CD4-positive, alpha-beta T cell (primary cell): Measurements from ENCODE around the gene SATB2. TPM values are rescaled to one million over a fixed set of nuclear protein-coding genes. Genes with fewer than 3 reads are reported as not detected.

Experiments used
- ATAC-seq: fragments of 200-7000 bp; cut with Tn5 transposase; one replicate; pipeline ENCODE4 v1.10.0; 2022; ENCODE audit warnings: mild to moderate bottlenecking; ENCODE audit not compliant: poor library complexity
- CTCF ChIA-PET: fragments of 350-600 bp; sonication (Branson Sonifier 250); formaldehyde crosslinking; loops from one replicate; lab custom pipeline; 2021; ENCODE audit warnings: antibody characterized with exemption, inconsistent platforms; lab: Charles Lee
- POLR2A ChIA-PET: fragments of 350-600 bp; sonication (Branson Sonifier 250); formaldehyde crosslinking; loops from one replicate; lab custom pipeline; 2021; ENCODE audit warnings: antibody characterized with exemption, inconsistent platforms; lab: Charles Lee
- DNase-seq, 14 experiments: peaks; one replicate each; pipeline ENCODE4 v3.0.0-alpha.2; 2013 to 2020; ENCODE audit warnings: mixed read lengths in 2 of 14
- H3K27ac ChIP-seq, 2 donors: one replicate each; pipeline versions ENCODE4 v1.5.1 to v1.7.0; 2013; ENCODE audit warnings: low read length in 2 of 2, low read depth in 1 of 2, mild to moderate bottlenecking in 1 of 2
- H3K27me3 ChIP-seq, 2 experiments: 1 replicate in 1 of 2; 2 replicates in 1 of 2; pipeline versions ENCODE4 v1.6.1 to v1.7.0; 2013; ENCODE audit warnings: low read length in 2 of 2, control low read depth in 1 of 2, mild to moderate bottlenecking in 1 of 2, moderate library complexity in 1 of 2; ENCODE audit not compliant: insufficient read depth in 2 of 2, control insufficient read depth in 1 of 2
- H3K36me3 ChIP-seq: one replicate; pipeline ENCODE4 v1.6.1; 2013; ENCODE audit warnings: low read length, control low read depth; ENCODE audit not compliant: insufficient read depth
- H3K4me1 ChIP-seq: one replicate; pipeline ENCODE4 v1.6.1; 2013; ENCODE audit warnings: low read length, control low read depth; ENCODE audit not compliant: insufficient read depth
- H3K4me3 ChIP-seq: one replicate; pipeline ENCODE4 v1.5.1; 2013; ENCODE audit warnings: mild to moderate bottlenecking, low read length, moderate library complexity
- H3K9me3 ChIP-seq, 2 experiments: 1 replicate in 1 of 2; 2 replicates in 1 of 2; pipeline versions ENCODE4 v1.6.1 to v1.7.0; 2013; ENCODE audit warnings: low read length in 2 of 2, mild to moderate bottlenecking in 2 of 2, control low read depth in 1 of 2, moderate library complexity in 1 of 2; ENCODE audit not compliant: control insufficient read depth in 1 of 2, insufficient read depth in 1 of 2
- H3K27ac Mint-ChIP-seq: one replicate; pipeline ENCODE4 v1.8.0; 2020; ENCODE audit warnings: mixed read lengths
- H3K27me3 Mint-ChIP-seq: one replicate; pipeline ENCODE4 v1.8.0; 2021; ENCODE audit warnings: mixed read lengths
- H3K36me3 Mint-ChIP-seq: one replicate; pipeline ENCODE4 v1.8.0; 2021; ENCODE audit warnings: low read depth, mixed read lengths
- H3K4me1 Mint-ChIP-seq: one replicate; pipeline ENCODE4 v1.8.0; 2021; ENCODE audit warnings: low read depth, mixed read lengths
- H3K4me3 Mint-ChIP-seq: one replicate; pipeline ENCODE4 v1.8.0; 2020; ENCODE audit warnings: mild to moderate bottlenecking, mixed read lengths
- H3K9me3 Mint-ChIP-seq: one replicate; pipeline ENCODE4 v1.8.0; 2020; ENCODE audit warnings: mixed read lengths
- intact Hi-C, 2 experiments: fragments of 100-400 bp; cut with DNase I in 1 of 2; cut with micrococcal nuclease in 1 of 2; formaldehyde crosslinking; loops; one replicate each; pipeline versions ENCODE4 v1.15.1 to v1.9.0; 2023 to 2025; cut with DNase I, micrococcal nuclease
- total RNA-seq, 174 experiments: library from RNA in 2 of 174; stranded (reverse) in 2 of 174; gene quantifications; one replicate each; pipeline ENCODE4 v1.2.3 and lab custom pipeline; 2021 to 2026
- TF ChIP-seq, protein P1 (sequence below): fragments of 200-600 bp; IDR thresholded peaks from one replicate; pipeline ENCODE4 v1.8.0; 2022; ENCODE audit warnings: antibody characterized with exemption, mild to moderate bottlenecking

Gene SATB2
- total RNA-seq, 2 experiments from 2014 or later: not detected

DNA sequence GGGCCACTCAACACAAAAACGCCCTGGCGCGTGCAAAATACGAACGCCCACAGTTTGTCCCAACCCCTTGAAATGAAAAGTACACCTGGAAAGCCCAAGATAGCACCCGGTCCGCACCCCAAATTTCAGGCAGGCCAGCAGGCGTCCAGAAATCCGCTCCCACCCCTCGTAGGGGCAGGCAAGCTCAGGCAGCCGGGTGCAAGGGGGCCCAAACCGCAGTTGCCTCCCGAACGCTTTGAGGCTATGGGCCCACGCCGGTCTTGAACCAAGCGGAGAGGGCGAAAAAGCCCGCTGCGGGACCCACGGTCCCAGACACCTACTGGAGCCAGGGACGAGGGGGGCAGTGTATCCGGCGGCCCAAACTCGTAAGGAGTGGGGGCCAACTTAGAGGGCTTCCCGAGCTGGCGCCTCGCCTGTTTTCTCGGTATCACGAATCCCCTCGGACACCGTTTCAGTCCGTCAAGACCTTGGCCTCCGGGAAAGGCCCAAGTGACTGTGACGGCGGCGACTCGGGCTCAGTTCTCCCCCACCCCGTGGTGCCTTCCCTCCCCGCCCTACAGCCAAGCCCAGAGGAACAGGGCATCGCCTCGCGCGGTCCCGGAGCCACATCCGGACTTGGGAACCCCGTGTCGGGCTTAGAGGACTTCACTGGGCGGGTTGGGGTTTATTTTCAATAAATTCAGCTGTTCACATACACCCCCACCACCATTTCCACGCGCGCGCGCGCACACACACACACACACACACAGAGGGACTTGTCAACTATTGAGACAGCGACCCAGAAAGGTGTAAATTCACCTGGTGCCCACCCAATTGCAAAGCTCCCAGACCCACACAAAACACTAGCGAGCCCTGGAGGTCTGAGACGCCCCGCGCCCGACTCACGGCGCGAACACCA lies 6.2 kb upstream of the SATB2 start:
- H3K27me3 Mint-ChIP-seq: peaks cover 91% of the 10 kb centered on the region
- DNase-seq (peak in 2 of 14 experiments; percentile 26 to 28), ATAC-seq (no peak)
- Histone ChIP-seq H3K4me3 (peak overlapping the region; percentile 31), H3K36me3 (no peaks in the 10 kb centered on the region), H3K4me1 (peaks cover 55% of the 10 kb centered on the region), H3K9me3 (peaks cover 28 to 70% of the 10 kb centered on the region in 2 experiments), H3K27ac (no peak overlapping the region), H3K27me3 (peaks cover 79 to 92% of the 10 kb centered on the region in 2 experiments)
- CTCF ChIA-PET: no interaction called here
- no peak overlapping the region for H3K27ac Mint-ChIP-seq
- POLR2A ChIA-PET: no interaction called here
- H3K36me3 Mint-ChIP-seq: peaks cover 13% of the 10 kb centered on the region
- peaks cover 35% of the 10 kb centered on the region for H3K4me1 Mint-ChIP-seq
- intact Hi-C loops: loop anchor here in 1 of 2 experiments (10.0 kb wide), 2 partner anchors 1669 to 1759 kb away; partner anchors contain the start of gene MARS2
- peaks cover 3% of the 10 kb centered on the region for H3K9me3 Mint-ChIP-seq
- TF ChIP-seq, protein P1, sequence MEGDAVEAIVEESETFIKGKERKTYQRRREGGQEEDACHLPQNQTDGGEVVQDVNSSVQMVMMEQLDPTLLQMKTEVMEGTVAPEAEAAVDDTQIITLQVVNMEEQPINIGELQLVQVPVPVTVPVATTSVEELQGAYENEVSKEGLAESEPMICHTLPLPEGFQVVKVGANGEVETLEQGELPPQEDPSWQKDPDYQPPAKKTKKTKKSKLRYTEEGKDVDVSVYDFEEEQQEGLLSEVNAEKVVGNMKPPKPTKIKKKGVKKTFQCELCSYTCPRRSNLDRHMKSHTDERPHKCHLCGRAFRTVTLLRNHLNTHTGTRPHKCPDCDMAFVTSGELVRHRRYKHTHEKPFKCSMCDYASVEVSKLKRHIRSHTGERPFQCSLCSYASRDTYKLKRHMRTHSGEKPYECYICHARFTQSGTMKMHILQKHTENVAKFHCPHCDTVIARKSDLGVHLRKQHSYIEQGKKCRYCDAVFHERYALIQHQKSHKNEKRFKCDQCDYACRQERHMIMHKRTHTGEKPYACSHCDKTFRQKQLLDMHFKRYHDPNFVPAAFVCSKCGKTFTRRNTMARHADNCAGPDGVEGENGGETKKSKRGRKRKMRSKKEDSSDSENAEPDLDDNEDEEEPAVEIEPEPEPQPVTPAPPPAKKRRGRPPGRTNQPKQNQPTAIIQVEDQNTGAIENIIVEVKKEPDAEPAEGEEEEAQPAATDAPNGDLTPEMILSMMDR: no peak
- H3K4me3 Mint-ChIP-seq: peak overlapping the region; percentile 34

DNA sequence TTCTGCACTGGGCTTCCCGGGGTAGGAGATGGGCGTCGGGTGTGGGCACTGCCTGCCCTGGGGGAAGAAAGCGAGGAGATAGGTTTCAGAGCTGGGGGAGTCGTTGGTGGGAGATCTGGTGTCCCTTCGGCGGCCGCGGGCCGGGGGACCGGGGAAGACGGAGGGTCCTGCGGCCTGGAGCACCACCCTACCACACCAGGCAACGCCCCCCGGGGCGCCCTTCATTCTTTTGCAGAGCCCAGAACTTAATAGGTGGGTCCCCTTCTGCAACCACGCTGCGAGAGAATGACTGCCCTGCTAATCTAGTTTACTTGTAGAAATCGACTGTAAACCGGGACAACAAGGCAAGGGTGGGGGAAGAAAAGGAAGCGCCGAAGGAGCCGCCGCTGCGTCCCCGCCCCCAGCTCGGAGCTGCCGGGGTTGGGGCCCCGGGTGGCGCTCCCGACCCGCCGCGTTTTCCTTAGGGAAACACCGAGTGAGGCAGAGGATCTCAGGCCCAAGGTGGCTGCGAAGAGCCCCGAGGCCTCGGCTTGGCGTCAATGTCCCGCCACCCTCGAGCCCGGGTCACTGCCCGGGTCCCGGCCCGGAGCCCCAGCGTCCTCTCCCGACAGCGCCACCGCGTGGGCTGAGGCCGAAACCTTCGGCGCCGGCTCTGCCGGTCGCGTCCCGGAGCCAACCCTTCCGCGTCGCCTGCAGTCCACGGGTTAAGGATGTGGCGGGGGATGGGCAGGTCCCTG lies 5.4 kb upstream of the SATB2 start:
- Histone ChIP-seq H3K9me3 (peaks cover 28 to 61% of the 10 kb centered on the region in 2 experiments), H3K27me3 (peaks cover 70 to 84% of the 10 kb centered on the region in 2 experiments), H3K27ac (no peak overlapping the region), H3K4me3 (peak overlapping the region; percentile 31), H3K4me1 (peaks cover 47% of the 10 kb centered on the region), H3K36me3 (no peaks in the 10 kb centered on the region)
- H3K4me3 Mint-ChIP-seq: peak overlapping the region; percentile 38
- peak; percentile 51 for ATAC-seq
- H3K36me3 Mint-ChIP-seq: peaks cover 13% of the 10 kb centered on the region
- TF ChIP-seq, protein P1: peak; percentile 54
- no peak overlapping the region for H3K27ac Mint-ChIP-seq
- intact Hi-C loops: loop anchor here in 1 of 2 experiments (10.0 kb wide), 2 partner anchors 1668 to 1758 kb away; partner anchors contain the start of gene MARS2
- peaks cover 3% of the 10 kb centered on the region for H3K9me3 Mint-ChIP-seq
- peak in 6 of 14 experiments; percentile 40 to 75 (median 54) for DNase-seq
- H3K4me1 Mint-ChIP-seq: peaks cover 27% of the 10 kb centered on the region
- POLR2A ChIA-PET: no interaction called here
- peaks cover 83% of the 10 kb centered on the region for H3K27me3 Mint-ChIP-seq
- CTCF ChIA-PET: no interaction called here

DNA sequence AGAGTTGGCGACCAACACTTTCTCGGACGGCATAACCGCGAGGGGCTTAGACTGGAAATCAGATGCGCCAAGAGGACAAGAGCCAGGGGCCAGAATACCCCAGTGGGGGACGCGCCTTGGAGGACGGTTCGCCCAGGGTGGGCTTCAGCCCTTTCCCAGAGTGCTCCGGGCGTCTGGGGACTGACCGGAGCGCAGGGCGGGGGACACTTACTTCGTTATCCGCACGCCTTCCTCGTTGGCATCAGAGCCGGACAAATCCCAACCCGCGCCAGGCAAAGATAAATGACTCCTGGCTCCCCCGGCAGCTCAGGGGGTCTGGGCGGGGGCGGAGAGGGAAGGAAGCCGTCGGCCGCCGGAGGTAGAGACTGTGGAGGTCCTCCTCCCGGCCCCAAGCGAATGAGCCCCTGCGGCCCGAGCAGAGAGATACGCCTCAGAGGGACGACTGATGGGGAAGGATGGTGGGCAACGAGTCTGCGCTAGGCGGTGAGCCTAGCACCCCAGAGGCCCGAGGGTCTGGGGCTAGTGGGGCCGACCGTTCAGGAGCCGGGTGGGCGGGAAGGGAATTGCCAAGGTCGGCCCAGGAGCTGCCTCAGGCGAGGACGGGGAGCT lies 4.7 kb upstream of the SATB2 start:
- Mint-ChIP-seq H3K27ac (no peak overlapping the region), H3K4me1 (peaks cover 24% of the 10 kb centered on the region), H3K36me3 (peaks cover 13% of the 10 kb centered on the region), H3K9me3 (peaks cover 3% of the 10 kb centered on the region), H3K4me3 (peak overlapping the region; percentile 38), H3K27me3 (peaks cover 82% of the 10 kb centered on the region)
- no peak overlapping the region for H3K27ac ChIP-seq
- intact Hi-C loops: loop anchor here in 1 of 2 experiments (10.0 kb wide), 2 partner anchors 1668 to 1758 kb away; partner anchors contain the start of gene MARS2
- ATAC-seq (no peak), DNase-seq (peak in 1 of 14 experiments; percentile 4)
- H3K36me3 ChIP-seq: no peaks in the 10 kb centered on the region
- H3K4me3 ChIP-seq: no peak overlapping the region
- POLR2A ChIA-PET: no interaction called here
- TF ChIP-seq, protein P1: no peak
- H3K9me3 ChIP-seq: peaks cover 28 to 55% of the 10 kb centered on the region in 2 experiments
- CTCF ChIA-PET: no interaction called here
- H3K4me1 ChIP-seq: peaks cover 51% of the 10 kb centered on the region
- peaks cover 64 to 81% of the 10 kb centered on the region in 2 experiments for H3K27me3 ChIP-seq
